GM19023 (cell line): Measurements from ENCODE around the gene TRIM28.
"Not testable (repeated sequence)": the region's sequence is repeated elsewhere in the genome, so short reads cannot be mapped to it uniquely, and the experiment has no call there.

Experiments used
- ATAC-seq: cut with Tn5 transposase; IDR thresholded peaks from one replicate; pipeline ENCODE4 v1.9.1; 2021; ENCODE audit warnings: mild to moderate bottlenecking, moderate library complexity; ENCODE audit not compliant: unreplicated experiment

Gene TRIM28

DNA sequence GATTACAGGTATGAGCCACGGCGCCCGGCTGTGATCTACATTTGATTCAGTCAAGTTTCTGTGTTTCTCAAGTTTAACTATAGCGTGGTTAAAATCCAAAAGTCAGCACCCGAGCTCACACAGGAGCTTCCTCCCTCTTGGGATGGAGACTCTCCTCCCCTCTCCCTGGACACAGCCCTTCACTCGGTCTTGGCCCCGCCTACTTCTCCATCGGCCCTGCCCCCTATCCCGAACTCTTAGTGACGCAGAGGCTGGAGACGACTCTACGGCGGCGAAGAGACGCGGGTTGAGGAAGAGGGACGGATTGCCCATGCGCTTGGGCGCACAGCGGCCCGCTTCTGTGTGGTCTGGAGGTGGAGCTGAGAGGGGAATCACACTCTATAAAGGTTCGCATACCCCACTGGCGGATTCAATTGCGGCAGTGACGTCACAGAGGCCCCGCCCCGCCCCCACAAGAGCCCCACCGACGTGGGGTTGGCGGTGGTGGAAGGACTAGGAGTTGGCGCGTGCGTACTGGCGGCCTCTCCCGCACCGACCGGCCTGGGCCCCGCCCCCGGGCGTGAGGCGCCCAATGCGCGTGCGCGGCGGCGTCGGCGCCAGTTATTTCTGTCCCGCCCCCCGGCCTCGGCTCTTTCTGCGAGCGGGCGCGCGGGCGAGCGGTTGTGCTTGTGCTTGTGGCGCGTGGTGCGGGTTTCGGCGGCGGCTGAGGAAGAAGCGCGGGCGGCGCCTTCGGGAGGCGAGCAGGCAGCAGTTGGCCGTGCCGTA, at the start of gene TRIM28:
Gene TRIM28 (plus strand): TSS at position 239 of the 765 bp plus-strand sequence. CDS start 694 bp downstream, outside the sequence.
- peak; percentile 77 for ATAC-seq

DNA sequence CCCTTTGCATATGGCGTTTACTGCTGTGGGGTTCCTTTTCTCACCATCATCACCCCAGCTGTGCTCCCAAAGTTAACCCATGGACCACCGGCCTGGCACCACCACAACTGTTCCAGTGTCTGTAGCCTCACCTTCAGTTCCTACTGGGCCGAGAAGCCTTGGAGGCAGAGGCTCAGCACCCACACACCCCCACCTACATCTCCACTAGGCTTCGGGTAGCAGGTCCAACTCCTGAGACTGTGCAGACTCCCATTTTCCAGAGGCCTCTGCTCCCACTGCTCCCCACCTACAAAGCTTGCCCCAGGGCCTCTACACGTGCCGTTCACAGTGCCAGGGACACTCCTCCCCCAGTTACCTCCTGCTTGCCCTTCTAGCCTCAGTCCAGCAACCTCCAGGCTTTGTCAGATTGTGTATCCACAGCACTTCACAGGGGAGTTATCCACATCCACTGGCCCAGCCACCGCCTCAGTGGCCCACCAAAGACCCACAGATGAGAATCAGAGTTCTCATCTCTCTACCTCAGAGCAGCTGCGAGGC, 46.2 kb upstream of the TRIM28 start:
- ATAC-seq, result no peak

DNA sequence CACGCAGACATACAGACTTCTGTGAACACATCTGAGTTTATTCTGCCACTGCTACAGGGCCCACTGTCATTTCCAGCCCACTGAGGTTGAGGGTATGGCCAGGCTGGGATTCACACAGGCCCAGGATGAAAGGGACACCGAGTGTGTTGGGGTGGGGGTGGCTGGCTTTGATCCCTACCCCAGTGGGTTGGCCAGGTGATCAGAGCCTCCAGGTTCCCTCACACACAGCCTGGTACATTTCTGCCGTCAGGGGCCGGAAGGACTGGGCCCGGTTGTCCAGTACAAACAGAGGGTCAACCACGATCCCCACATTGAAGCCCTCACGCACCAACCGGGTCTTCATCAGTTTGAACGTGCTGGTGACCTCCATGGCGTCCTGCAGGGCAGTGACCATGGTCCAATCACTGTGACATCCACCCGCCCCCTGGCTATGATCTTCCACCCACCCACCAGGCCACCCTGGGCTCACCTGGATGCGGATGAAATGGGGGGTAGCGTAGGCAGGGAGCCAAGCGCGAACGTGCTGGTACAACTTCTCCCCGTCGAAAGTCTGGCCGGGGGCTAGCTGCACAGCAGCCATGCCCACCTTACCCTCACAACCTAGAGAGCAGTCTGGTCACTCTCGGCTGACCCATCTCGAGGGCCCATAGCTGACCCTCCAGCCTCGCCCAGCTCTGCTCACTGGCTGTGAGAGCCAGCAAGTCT, 45.4 kb upstream of the TRIM28 start:
- peak; percentile 18 for ATAC-seq

DNA sequence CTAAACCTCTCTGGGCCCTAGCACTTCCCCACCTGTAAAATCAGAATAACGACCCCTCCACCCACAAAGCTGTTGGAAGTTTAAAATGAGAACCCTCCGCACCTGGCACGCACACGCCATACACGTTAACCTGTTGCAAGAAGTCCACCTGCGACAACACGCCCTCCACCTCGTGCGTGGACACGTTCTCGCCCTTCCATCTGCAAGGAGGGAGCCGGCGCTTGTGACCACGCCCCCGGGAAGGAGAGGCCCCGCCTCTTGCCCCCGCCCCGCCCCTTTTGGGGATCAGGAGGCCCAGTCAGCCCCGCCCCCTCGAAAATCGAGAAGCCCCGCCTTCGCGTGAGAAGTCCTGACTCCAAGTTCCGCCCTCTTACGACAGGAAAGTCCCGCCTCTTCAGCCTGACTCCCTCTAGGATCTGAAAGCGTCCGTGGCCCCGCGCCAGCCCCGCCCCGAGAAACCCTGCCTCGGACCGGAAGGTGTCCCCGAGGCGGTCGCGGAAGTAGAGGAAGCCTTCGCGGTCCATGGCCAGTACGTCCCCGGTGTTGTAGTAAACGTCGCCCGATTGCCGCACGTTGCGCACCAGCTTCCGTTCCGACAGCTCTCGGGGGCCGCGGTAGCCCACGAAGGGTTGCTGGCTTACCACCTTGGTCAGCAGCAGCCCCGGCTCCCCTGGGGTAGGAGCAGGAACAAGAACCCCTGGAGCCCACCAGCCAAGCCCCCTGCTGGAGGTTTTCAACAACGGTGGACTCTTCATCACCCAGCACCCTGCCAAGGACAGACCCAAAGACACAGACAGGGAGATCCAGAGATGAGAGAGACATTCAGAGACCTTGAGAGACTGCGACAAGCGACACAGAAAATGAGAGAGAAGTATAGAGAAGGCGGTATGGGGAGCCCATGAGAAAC, 44.6 kb upstream of the TRIM28 start:
- peak; percentile 85 for ATAC-seq

DNA sequence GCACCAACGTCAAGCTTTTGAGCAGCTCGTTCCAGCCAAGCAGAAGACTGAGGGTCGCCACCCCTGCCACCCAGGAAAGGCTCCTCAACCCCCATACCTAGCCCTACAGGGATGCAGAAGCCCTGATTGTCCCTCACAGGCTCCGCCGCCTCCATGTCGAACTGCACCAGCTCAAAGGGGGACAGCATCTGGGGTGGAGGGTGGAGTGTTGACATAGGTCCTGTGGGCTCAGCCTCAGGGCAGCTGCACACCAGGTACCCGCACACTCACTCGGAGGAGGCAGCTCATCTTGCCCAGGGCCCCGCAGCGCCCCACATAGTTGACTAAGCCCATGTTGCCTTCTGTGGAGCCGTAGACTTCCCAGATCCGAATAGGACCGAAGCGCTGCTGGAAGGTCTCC, 43.6 kb upstream of the TRIM28 start:
- ATAC-seq, result no peak

DNA sequence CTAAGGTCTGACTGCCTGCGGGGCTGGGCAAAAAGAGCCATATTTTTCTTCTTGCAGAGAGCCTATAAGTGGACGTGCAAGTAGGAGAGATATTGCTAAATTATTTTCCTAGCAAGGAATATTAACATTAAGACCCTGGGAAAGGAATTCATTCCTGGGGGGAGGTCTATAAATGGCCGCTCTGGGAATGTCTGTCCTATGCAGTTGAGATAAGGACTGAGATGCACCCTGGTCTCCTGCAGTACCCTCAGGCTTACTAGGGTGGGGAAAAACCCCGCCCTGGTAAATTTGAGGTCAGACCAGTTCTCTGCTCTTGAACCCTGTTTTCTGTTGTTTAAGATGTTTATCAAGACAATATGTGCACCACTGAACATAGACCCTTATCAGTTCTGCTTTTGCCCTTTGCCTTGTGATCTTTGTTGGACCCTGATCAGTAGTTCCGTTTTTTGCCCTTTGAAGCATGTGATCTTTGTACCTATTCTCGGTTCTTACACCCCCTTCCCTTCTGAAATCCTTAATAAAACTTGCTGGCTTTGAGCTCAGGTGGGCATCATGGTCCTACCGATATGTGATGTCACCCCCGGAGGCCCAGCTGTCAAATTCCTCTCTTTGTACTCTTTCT, 36.2 kb upstream of the TRIM28 start:
- ATAC-seq, result not testable (repeated sequence)

DNA sequence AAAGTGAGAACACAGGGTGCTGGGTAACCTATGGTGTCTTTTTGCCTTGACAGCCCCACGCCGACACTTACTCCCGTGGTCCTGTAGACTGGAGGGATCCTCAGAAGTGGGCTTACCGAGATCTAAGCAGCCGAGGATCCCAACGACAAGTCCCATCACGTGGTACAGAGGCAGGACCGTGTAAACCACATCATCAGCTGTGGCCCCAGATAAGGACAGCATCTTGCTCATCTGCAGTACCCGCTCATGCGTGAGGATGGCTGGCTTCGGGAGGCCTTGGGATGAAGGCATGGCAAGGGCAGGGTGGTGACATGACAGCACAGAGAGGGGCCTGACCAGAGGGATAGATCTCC, 34.2 kb upstream of the TRIM28 start:
- ATAC-seq, result no peak

DNA sequence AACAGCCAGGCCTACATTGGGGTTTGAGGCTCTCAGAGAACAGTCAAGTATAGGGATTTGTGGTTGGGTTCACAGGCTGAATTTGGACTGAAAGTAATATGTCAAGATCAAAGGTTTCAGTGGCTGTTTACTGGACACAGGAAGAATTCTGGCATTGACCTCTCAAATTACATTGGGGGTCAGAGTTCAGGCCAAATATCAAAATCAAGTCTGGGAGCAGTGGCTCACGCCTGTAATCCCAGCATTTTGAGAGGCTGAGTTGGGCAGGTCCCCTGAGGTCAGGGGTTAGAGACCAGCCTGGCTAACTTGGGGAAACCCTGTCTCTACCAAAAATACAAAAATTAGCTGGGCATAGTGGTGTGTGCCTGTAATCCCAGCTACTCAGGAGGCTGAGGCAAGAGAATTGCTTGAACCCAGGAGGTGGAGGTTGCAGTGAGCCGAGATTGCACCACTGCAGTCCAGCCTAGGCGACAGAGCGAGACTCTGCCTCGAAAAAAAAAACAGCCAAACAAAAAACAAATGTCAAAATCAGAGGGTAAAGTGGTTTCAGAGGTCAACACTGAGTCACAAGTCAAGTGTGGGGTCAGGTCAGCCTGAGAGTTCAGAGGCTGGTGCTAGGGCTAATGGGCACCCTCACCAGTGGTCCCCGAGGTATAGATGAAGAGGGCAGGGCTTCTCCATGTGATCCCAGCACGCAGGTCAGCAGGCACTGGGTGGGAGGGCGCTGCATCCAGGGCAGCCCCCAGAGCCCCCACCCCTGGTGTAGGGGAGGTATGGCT, 33.6 kb upstream of the TRIM28 start:
- ATAC-seq, result no peak

DNA sequence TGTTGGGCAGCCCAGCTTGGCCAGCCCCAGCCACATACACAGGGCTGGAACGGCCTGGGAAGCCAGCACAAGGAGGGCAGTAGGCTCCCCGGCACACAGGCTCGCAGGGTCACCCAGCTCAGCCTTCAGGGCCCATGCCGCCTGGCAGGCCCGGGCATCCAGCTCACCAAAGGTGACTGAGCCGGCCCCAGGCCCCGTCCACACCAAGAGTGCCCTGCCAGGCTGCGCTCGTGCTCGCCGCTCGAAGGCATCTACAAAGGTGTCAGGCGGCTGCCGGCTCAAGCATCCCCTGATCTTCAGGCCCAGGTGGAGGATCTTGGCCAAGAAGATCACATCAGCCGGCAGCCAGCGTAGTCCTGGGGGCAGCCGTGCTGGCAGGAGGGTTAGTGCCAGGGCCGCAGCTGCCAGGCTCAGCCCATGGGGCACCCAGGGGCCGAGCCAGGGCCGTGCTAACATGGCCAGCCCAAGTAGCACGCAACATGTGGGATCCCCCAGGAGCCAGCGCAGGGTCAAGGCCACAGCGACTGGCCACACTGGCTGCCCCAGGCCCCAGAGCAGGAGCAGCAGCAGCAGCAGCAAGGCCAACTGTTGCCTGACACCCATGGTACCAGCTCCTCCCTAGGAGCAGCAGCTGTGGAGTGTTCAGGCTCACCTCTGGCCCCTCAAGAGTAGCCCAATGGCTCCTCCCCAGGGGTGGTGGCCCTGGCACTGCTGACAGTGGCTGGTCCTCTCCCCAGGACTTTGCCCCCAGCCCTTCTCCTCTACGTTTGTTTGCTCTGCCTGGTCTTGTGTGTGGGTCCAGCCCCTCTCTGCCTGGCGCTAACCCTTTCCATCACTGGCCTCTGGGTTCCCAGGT, 32.3 kb upstream of the TRIM28 start, which contains the start of gene SLC27A5:
Gene SLC27A5 (minus strand): TSS at position 640 of the 856 bp plus-strand sequence. CDS start 37 bp downstream, at position 603.
- no peak for ATAC-seq

DNA sequence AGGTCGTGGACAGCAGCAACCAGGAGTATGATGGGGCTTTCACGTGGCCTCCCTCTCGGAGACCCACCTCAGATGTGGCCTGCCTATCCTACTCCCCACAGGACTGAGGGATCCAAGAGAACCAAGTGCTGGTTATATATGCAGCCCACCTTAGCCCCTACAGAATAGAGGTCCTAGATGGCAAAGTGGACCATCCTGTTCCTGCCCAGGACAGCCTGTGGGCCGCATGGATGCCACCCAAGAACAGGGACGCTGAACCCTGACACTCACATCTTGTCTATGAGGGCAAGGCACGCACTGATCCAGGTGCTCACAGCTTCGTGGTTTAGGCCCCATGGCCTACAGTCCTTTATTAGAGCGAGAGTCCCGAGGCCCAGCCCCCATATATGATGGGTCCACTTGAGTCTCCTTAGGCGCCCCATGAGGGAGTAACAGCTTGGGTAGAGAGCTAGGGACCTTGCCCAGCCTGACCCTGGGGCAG, 30.6 kb upstream of the TRIM28 start:
- no peak for ATAC-seq

DNA sequence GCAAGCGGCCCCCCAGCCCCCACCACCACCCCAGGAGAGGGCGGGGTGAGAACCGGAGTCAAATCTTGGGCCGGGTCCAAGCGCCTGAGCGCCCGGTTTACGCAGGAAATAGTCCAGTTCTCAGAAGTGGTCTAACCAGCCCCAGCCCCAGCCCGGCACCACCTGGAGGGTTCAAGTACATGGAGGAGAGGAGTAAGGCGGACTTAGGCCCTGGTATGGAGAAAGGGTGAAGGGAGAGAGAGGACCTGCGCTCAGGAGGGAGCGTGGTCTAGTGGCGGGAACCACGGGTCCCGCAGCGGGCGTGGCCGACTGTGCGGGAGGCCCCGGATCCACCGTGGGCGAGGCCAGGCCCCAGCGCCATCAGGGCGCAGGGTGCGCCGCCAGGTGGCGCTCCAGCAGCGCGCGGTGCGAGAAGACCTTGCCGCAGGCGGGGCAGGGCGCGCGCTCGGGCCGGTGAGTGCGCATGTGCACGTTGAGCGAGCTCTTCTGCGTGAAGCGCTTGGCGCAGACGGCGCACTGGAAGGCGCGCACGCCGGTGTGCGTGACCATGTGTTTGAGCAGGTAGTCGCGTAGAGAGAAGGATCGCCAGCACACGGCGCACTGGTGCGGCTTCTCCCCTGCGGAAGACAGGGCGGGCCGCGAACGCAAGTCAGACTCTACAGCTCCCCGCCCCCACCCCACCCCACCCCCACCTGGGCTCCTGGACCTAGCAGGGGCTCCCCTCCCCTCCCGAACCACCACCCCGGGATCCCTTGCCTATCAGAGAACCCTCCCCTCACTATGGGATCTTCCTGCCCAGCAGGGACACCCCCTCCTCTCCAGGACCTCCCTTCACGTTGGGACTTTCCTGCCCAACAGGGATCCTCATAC, 29.9 kb upstream of the TRIM28 start:
- peak; percentile 80 for ATAC-seq

DNA sequence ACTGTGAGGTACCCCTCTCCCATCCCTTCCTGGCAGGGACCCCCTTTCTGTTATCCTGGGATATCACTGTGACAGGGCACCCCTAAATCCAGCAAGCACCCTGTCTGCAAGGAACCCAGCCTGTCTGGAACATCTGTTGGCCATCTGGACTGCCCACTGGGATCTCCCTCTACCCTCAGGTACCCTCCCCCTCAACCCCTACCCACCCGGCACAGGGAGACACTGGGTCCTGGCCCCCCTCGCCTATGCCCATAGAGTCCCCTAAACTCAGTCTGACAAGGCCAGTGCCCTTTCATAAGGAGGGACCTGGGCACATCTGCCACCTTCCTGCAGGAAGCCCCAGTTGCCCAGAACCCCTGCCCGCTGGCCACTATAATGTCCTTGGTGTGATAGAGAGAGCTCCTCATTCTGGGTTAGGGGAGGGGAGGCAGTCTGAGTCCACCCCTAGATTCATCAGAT, 29.3 kb upstream of the TRIM28 start:
- ATAC-seq, result no peak

DNA sequence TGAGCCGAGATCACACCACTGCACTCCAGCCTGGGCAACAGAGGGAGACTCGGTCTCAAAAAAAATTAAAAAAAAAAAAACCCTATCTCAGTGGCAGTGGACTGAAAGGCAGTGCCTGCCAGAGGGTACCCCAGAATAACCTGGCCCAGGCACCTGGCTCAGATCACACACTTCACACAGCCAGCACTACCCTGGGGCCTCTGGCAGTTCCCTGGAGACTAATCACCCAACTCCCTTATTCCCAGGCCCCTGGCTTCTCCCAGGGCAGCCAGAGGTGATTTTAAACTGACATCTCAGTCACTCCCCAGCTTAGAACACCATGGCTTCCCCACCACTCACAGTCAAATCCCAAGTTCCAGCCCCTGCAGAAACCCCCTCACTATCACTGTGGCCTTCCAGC, 28.6 kb upstream of the TRIM28 start:
- ATAC-seq, result no peak

DNA sequence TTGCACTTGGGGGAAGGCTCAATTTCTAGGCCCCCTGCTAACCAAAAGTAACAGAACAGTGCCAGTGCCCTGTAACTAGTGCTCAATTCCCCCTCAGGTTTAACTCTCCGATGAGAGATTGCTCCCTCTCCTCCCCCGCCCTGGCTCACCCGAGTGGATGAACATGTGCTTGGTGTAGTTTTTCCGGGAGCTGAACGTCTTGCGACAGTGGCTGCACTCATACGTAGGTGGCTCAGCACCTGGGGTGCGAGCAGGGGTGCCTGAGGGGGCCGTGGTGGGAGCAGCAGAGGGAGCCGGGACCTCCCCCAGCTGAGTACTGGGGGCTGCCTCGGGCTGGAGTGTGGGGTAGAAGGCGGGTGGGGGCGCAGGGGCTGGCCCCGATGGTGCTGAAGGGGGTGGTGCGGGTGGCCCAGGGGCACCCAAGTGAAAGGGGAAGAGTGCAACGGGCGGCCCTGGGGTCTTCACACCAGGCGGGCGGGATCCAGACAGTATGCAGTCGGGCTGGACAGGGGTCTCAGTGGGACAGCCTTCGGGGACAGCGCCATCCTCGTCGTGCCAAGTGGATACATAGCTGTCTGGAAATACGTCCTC, 27.5 kb upstream of the TRIM28 start:
- ATAC-seq, result no peak

DNA sequence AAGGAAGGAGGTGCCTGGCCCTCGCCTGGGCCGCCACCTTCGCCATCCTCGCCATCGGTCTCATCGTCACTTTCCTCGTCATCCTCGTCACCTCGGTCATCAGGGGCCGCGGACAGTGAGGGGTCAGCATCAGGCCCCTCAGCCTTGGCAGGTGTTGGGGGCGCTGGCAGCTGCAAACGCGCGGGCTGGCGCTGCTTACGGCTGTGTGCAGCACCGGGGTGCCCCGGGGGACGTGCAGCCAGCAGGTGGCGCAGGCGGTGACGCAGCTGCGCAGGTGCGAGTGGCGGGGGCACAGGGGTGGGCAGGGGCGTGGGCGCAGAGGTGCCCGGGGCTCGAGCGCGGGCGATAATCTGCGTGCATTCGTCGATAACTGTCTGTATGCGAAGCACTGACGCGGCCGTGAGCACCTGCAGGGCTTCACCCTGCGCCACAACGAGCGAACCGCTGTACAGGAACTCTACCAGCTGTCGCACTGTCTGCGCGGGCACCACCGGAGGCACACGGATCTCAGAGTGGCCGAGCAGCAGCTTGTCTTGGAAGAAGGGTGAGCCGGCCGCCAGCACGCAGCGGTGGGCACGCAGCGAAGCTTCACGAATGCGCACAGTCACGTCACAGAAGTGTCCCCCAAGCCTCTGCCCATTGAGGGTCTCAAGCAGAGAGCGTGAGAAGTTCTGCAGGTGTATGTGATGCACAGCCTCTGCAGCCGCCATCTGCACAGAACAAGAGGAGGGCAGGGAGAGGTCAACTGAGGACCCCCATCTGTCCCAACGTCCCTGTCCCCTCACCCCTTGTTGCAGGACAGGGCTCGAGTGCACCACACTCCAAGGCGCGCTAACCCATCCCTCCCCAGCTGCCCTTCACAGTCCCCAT, 26.7 kb upstream of the TRIM28 start:
- ATAC-seq, result no peak
